Left ventricle myocardium inferior (tissue), 1 donor: ENCODE data around the gene SAMD15. TPM values are rescaled to one million over a fixed set of nuclear protein-coding genes. Genes with fewer than 3 reads are reported as not detected.

ENCODE experiments used
- DNase-seq: peaks from one replicate; pipeline ENCODE4 v3.0.0-alpha.2; 2020
- H3K27ac ChIP-seq: fragments of 200-600 bp; replicated peaks from 2 replicates; pipeline ENCODE4 v1.8.0; 2021
- H3K27me3 ChIP-seq: fragments of 200-600 bp; 2 replicates; pipeline ENCODE4 v1.8.0; 2021; ENCODE audit warnings: low read depth
- H3K36me3 ChIP-seq: fragments of 200-600 bp; 2 replicates; pipeline ENCODE4 v1.8.0; 2021
- H3K4me1 ChIP-seq: fragments of 200-600 bp; 2 replicates; pipeline ENCODE4 v1.8.0; 2021
- H3K4me3 ChIP-seq: fragments of 200-600 bp; 2 replicates; pipeline ENCODE4 v1.8.0; 2021; ENCODE audit warnings: mild to moderate bottlenecking, moderate library complexity
- H3K9me3 ChIP-seq: fragments of 200-600 bp; replicated peaks from 2 replicates; pipeline ENCODE4 v1.8.0; 2021
- CTCF ChIP-seq: fragments of 200-600 bp; IDR thresholded peaks from 2 replicates; pipeline ENCODE4 v1.8.0; 2021; ENCODE audit warnings: antibody characterized with exemption, mild to moderate bottlenecking, borderline replicate concordance
- intact Hi-C: fragments of 100-400 bp; cut with micrococcal nuclease; formaldehyde crosslinking; loops from one replicate; pipeline ENCODE4 v1.11.0; 2022
- total RNA-seq: library from RNA; stranded (reverse); fragmentation: NEBNext Ultra II Directional; extraction: Animal tissue kit (Norgen Biotek cat#: 25700); gene quantifications from one replicate; pipeline ENCODE4 v1.2.1, GENCODE V29; 2021
- donor health status: DM: no; HTN: yes; CAD: no; lungs with severe emphysema.

The SAMD15 gene
- total RNA-seq, 1 donor from 2014 or later: 0.08 TPM

- Histone ChIP-seq H3K4me3 (no peak overlapping the region), H3K36me3 (peaks cover 87% of the 10 kb centered on the region), H3K27me3 (no peaks in the 10 kb centered on the region), H3K4me1 (peaks cover 17% of the 10 kb centered on the region), H3K27ac (no peak overlapping the region), H3K9me3 (no peaks in the 10 kb centered on the region)
- intact Hi-C loops: no loop called here
- DNase-seq: no peak
- no peak for TF ChIP-seq CTCF
These were observed 61.4 kb downstream of the SAMD15 start for GRCh38 chr14:77438596-77438995.

GRCh38 chr14:77439861-77440260 lies 62.7 kb downstream of the SAMD15 start:
- intact Hi-C loops: no loop called here
- peaks cover 17% of the 10 kb centered on the region for H3K4me1 ChIP-seq
- no peak for TF ChIP-seq CTCF
- H3K36me3 ChIP-seq: peaks cover 83% of the 10 kb centered on the region
- no peaks in the 10 kb centered on the region for H3K9me3 ChIP-seq
- DNase-seq: no peak
- no peak overlapping the region for H3K4me3 ChIP-seq
- no peak overlapping the region for H3K27ac ChIP-seq
- H3K27me3 ChIP-seq: no peaks in the 10 kb centered on the region

Other genes starting within 250 kb of the SAMD15 start
- gene ZDHHC22, start 235.6 kb upstream of the SAMD15 start, total RNA-seq: not detected
- gene TMEM63C, start 195.6 kb upstream of the SAMD15 start, total RNA-seq: 0.63 TPM
- gene NGB, start 106.2 kb upstream of the SAMD15 start, total RNA-seq: not detected
- 13.4 TPM for gene POMT2, start 56.5 kb upstream of the SAMD15 start, total RNA-seq
- gene GSTZ1, start 56.3 kb upstream of the SAMD15 start, total RNA-seq: 14.7 TPM
- gene TMED8, start 285 bp upstream of the SAMD15 start, total RNA-seq: 5.4 TPM
- gene NOXRED1, start 46.1 kb downstream of the SAMD15 start, total RNA-seq: 0.14 TPM
- 14.9 TPM for gene VIPAS39, start 80.2 kb downstream of the SAMD15 start, total RNA-seq
- gene AHSA1, start 80.7 kb downstream of the SAMD15 start, total RNA-seq: 183 TPM
- not detected for gene ISM2, start 121.4 kb downstream of the SAMD15 start, total RNA-seq
- gene SPTLC2, start 239.3 kb downstream of the SAMD15 start, total RNA-seq: 11.5 TPM